OCI-LY1 (cell line): ENCODE results near the gene SBK3.
"Not testable (repeated sequence)": the region's sequence is repeated elsewhere in the genome, so short reads cannot be mapped to it uniquely, and the experiment has no call there.

Experiments used
- CTCF ChIP-seq: fragments of 200-600 bp; sonication (generic), shearing (Covaris generic); IDR thresholded peaks from 2 replicates; pipeline ENCODE4 v1.5.1; 2017; ENCODE audit warnings: mild to moderate bottlenecking, antibody characterized with exemption, low read length, moderate library complexity, mixed read lengths
- EZH2 ChIP-seq: fragments of 200-600 bp; sonication (generic), shearing (Covaris generic); IDR thresholded peaks from 2 replicates; pipeline ENCODE4 v1.8.0; 2017; ENCODE audit warnings: borderline replicate concordance, mixed run types, mild to moderate bottlenecking, antibody characterized with exemption, low read length, moderate library complexity, mixed read lengths

- TF ChIP-seq CTCF, EZH2: not testable (repeated sequence)
Measured at GRCh38 chr19:55583897-55584296, 38.6 kb upstream of the SBK3 start.
